ENCODE results near the gene HCK. TPM values are rescaled to one million over a fixed set of nuclear protein-coding genes. Genes with fewer than 3 reads are reported as not detected.
"Not testable (repeated sequence)": the region's sequence is repeated elsewhere in the genome, so short reads cannot be mapped to it uniquely, and the experiment has no call there.

The HCK gene
- total RNA-seq, 2 donors from 2014 or later: 5.5 to 9.7 TPM

- intact Hi-C loops (cut with DNase I, micrococcal nuclease): no loop called here
- DNase-seq: no peak
- ATAC-seq: no peak
These were observed 63.2 kb downstream of the HCK start for GRCh38 chr20:32115211-32115767.

- ATAC-seq (no peak), DNase-seq (no peak)
- intact Hi-C loops (cut with DNase I, micrococcal nuclease): no loop called here
These were observed 64.1 kb downstream of the HCK start for GRCh38 chr20:32116079-32116521.

- DNase-seq; ATAC-seq; intact Hi-C loops (cut with DNase I, micrococcal nuclease): not testable (repeated sequence)
These were observed 64.8 kb downstream of the HCK start for GRCh38 chr20:32116796-32117195.

- ATAC-seq; DNase-seq; intact Hi-C loops (cut with DNase I, micrococcal nuclease): not testable (repeated sequence)
These were observed 66.4 kb downstream of the HCK start for GRCh38 chr20:32118427-32118826.

GRCh38 chr20:32119734-32120133, 67.7 kb downstream of the HCK start:
- no peak for DNase-seq
- no peak for ATAC-seq
- intact Hi-C loops (cut with DNase I, micrococcal nuclease): no loop called here

GRCh38 chr20:32121908-32122307, 69.9 kb downstream of the HCK start:
- DNase-seq; ATAC-seq; intact Hi-C loops (cut with DNase I, micrococcal nuclease): not testable (repeated sequence)

GRCh38 chr20:32123088-32123487, 71.0 kb downstream of the HCK start:
- ATAC-seq: no peak
- DNase-seq: no peak
- intact Hi-C loops (cut with DNase I, micrococcal nuclease): no loop called here

- ATAC-seq (no peak), DNase-seq (no peak)
- intact Hi-C loops (cut with DNase I, micrococcal nuclease): no loop called here
These were observed 72.9 kb downstream of the HCK start for GRCh38 chr20:32124916-32125454.

- DNase-seq: no peak
- intact Hi-C loops (cut with DNase I, micrococcal nuclease): no loop called here
These were observed 73.5 kb downstream of the HCK start for GRCh38 chr20:32125506-32125905.

GRCh38 chr20:32126919-32127318, 74.9 kb downstream of the HCK start:
- ATAC-seq: no peak
- intact Hi-C loops (cut with DNase I, micrococcal nuclease): no loop called here
- no peak for DNase-seq

More at GRCh38 chr20:32125506-32125905, 73.5 kb downstream of the HCK start:
- no peak for ATAC-seq

GRCh38 chr20:32127347-32127746, 75.3 kb downstream of the HCK start:
- intact Hi-C loops (cut with DNase I, micrococcal nuclease): no loop called here
- no peak for DNase-seq
- ATAC-seq: no peak

- no peak for ATAC-seq
- no peak for DNase-seq
- intact Hi-C loops (cut with DNase I, micrococcal nuclease): no loop called here
These were observed 76.1 kb downstream of the HCK start for GRCh38 chr20:32128167-32128566.

GRCh38 chr20:32129863-32130262, 77.8 kb downstream of the HCK start:
- intact Hi-C loops (cut with DNase I, micrococcal nuclease): no loop called here
- ATAC-seq: no peak
- DNase-seq: no peak

- no peak for ATAC-seq
- no peak for DNase-seq
- intact Hi-C loops (cut with DNase I, micrococcal nuclease): no loop called here
These were observed 78.3 kb downstream of the HCK start for GRCh38 chr20:32130352-32130751.

- no peak for DNase-seq
These were observed 78.9 kb downstream of the HCK start for GRCh38 chr20:32130965-32131364.

GRCh38 chr20:32132911-32133549, 81.0 kb downstream of the HCK start:
- intact Hi-C loops (cut with DNase I, micrococcal nuclease): no loop called here
- DNase-seq: no peak
- no peak for ATAC-seq

More at GRCh38 chr20:32130965-32131364, 78.9 kb downstream of the HCK start:
- intact Hi-C loops (cut with DNase I, micrococcal nuclease): no loop called here
- no peak for ATAC-seq

GRCh38 chr20:32134026-32134425, 82.0 kb downstream of the HCK start:
- intact Hi-C loops (cut with DNase I, micrococcal nuclease): no loop called here
- ATAC-seq: no peak
- DNase-seq: no peak

GRCh38 chr20:32135983-32136515, 84.0 kb downstream of the HCK start:
- ATAC-seq (no peak), DNase-seq (no peak)
- intact Hi-C loops (cut with DNase I, micrococcal nuclease): no loop called here

- ATAC-seq: no peak
- intact Hi-C loops (cut with DNase I, micrococcal nuclease): no loop called here
- no peak for DNase-seq
These were observed 86.9 kb downstream of the HCK start for GRCh38 chr20:32138921-32139320.

GRCh38 chr20:32139947-32140346, 87.9 kb downstream of the HCK start:
- DNase-seq (no peak), ATAC-seq (no peak)
- intact Hi-C loops (cut with DNase I, micrococcal nuclease): no loop called here

Data from left colon (tissue), 2 donors.